Type B pancreatic cell (in vitro differentiated cells): Measurements from ENCODE around the gene INSYN1. TPM values are rescaled to one million over a fixed set of nuclear protein-coding genes. Genes with fewer than 3 reads are reported as not detected.

Source experiments
- DNase-seq: peaks from one replicate; pipeline ENCODE4 v3.0.0; 2021; ENCODE audit warnings: mixed read lengths; ENCODE audit not compliant: unreplicated experiment; ENCODE audit errors: extremely low spot score
- H3K27ac Mint-ChIP-seq: 2 replicates; pipeline ENCODE4 v1.8.0; 2021; ENCODE audit warnings: mild to moderate bottlenecking, mixed read lengths
- H3K27me3 Mint-ChIP-seq: 2 replicates; pipeline ENCODE4 v1.8.0; 2021; ENCODE audit warnings: mixed read lengths
- H3K36me3 Mint-ChIP-seq: 2 replicates; pipeline ENCODE4 v1.8.0; 2021; ENCODE audit warnings: mixed read lengths
- H3K4me1 Mint-ChIP-seq: one replicate; pipeline ENCODE4 v1.8.0; 2021; ENCODE audit warnings: mixed read lengths; ENCODE audit not compliant: unreplicated experiment
- H3K4me3 Mint-ChIP-seq: 2 replicates; pipeline ENCODE4 v1.8.0; 2021; ENCODE audit warnings: mild to moderate bottlenecking, mixed read lengths
- H3K9me3 Mint-ChIP-seq: 2 replicates; pipeline ENCODE4 v1.8.0; 2021; ENCODE audit warnings: mixed read lengths
- CTCF ChIP-seq: fragments of 200-600 bp; sonication (generic); conservative IDR thresholded peaks from 2 replicates; pipeline ENCODE4 v1.5.0; 2021; ENCODE audit warnings: antibody characterized with exemption, mild to moderate bottlenecking
- total RNA-seq: library from RNA; stranded (reverse); gene quantifications from 2 replicates; pipeline ENCODE4 v1.2.1, GENCODE V29; 2021; ENCODE audit warnings: low replicate concordance

INSYN1 gene
- total RNA-seq, 1 donor from 2014 or later = 5.8 TPM

GRCh38 chr15:73716417-73716816, 36.7 kb downstream of the INSYN1 start:
- Mint-ChIP-seq H3K9me3 (no peaks in the 10 kb centered on the region), H3K36me3 (peaks cover 12% of the 10 kb centered on the region), H3K27me3 (no peaks in the 10 kb centered on the region), H3K27ac (no peak overlapping the region), H3K4me1 (no peaks in the 10 kb centered on the region), H3K4me3 (no peak overlapping the region)
- no peak for DNase-seq
- TF ChIP-seq CTCF = no peak

DNA sequence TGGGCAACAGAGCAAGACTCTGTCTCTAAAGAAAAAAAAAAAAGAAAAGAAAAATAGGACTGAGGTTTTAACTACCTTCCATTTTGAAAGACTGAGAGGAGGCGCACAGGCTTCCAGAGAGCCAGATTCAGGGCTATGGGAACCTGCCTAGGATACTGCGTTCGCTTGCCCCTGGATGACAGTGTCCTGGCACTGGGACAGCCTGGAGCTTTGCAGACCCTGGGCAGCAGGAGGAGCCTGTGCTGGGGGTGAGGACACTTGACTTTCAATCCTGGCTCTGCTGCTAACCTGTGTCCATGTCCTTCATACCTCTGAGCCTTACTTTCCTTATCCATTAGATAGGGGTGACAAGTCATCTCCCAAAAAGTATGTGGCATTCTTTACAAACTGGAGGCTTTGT, 37.7 kb downstream of the INSYN1 start:
- Mint-ChIP-seq H3K9me3 (no peaks in the 10 kb centered on the region), H3K36me3 (peaks cover 12% of the 10 kb centered on the region), H3K27ac (no peak overlapping the region), H3K4me3 (no peak overlapping the region), H3K27me3 (no peaks in the 10 kb centered on the region), H3K4me1 (no peaks in the 10 kb centered on the region)
- TF ChIP-seq CTCF = no peak
- no peak for DNase-seq

DNA sequence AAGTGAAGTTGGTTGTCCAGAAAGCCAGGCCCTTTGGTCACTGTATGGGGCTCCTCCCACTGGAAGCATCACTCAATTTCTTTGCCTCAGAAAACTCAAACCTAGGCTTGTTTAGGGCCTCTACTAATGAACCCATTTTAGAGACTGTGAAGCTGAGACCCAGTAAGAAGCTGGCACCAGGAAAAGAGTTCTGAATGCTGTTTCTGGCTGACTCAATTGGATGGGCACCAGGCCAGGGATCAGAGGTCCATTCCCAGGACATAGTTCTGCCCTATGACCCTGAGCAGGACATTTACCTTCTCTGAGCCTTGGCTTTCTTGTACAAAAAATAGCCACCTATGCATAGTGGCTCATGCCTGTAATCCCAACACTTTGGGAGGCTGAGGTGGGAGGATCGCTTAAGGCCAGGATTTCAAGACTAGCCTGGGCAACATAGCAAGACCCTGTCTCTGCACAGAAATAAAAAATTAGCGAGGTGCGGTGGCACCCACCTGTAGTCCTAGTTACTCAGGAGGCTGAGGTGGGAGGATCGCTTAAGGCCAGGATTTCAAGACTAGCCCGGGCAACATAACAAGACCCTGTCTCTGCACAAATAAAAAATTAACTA, 38.4 kb downstream of the INSYN1 start:
- H3K27ac Mint-ChIP-seq = no peak overlapping the region
- no peaks in the 10 kb centered on the region for H3K9me3 Mint-ChIP-seq

DNA sequence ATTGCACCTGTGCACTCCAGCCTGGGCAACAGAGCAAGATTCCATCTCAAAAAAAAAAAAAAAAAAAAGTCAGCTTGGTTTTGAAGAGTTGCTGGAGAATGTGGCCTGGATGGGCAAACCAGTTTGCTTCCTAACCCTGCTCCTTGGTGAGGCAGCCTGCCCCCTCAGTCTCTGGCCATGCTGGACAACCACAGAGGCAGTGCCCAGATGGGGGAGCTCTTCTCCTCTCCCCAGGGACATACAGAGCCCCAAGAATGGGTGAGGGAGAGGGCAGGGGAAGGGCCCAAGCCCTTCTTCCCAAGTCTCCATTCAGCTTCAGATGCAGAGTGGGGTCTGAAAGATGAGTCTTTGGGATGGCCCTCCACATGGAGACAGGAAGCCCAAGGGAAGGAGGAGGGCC, 41.0 kb downstream of the INSYN1 start:
- H3K27me3 Mint-ChIP-seq = no peaks in the 10 kb centered on the region
- no peaks in the 10 kb centered on the region for H3K4me1 Mint-ChIP-seq
- no peak overlapping the region for H3K27ac Mint-ChIP-seq
- H3K36me3 Mint-ChIP-seq = peaks cover 21% of the 10 kb centered on the region
- H3K9me3 Mint-ChIP-seq = no peaks in the 10 kb centered on the region
- DNase-seq = no peak
- no peak overlapping the region for H3K4me3 Mint-ChIP-seq
- TF ChIP-seq CTCF = no peak

More for the DNA sequence above, 38.4 kb downstream of the INSYN1 start:
- no peaks in the 10 kb centered on the region for H3K27me3 Mint-ChIP-seq
- no peaks in the 10 kb centered on the region for H3K4me1 Mint-ChIP-seq
- TF ChIP-seq CTCF = no peak
- H3K4me3 Mint-ChIP-seq = no peak overlapping the region
- no peak for DNase-seq
- peaks cover 12% of the 10 kb centered on the region for H3K36me3 Mint-ChIP-seq

DNA sequence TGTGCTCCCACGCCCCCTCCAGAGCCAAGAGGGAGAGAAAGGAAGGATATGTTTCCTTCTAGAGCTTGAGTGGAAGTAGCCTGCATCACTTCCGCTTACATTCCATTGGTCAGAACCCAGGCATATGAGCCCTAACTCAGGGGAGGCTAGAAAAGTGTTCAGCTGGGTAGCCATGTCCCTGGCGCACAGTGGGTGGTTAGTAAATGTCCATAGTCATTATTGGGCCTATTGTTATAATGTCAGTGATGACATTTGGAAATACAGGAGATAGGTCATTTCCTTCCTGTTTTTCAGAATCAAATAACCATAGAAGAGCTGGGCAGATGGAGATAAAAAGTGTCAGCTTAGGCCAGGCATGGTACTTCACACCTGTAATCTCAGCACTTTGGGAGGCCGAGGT, 41.6 kb downstream of the INSYN1 start:
- H3K36me3 Mint-ChIP-seq = peaks cover 21% of the 10 kb centered on the region
- H3K4me3 Mint-ChIP-seq = no peak overlapping the region
- no peaks in the 10 kb centered on the region for H3K4me1 Mint-ChIP-seq
- no peaks in the 10 kb centered on the region for H3K27me3 Mint-ChIP-seq
- TF ChIP-seq CTCF = no peak
- H3K9me3 Mint-ChIP-seq = no peaks in the 10 kb centered on the region
- DNase-seq = no peak
- H3K27ac Mint-ChIP-seq = no peak overlapping the region

- no peak overlapping the region for H3K4me3 Mint-ChIP-seq
- H3K27ac Mint-ChIP-seq = no peak overlapping the region
- H3K27me3 Mint-ChIP-seq = no peaks in the 10 kb centered on the region
- H3K4me1 Mint-ChIP-seq = no peaks in the 10 kb centered on the region
- no peak for DNase-seq
- H3K9me3 Mint-ChIP-seq = no peaks in the 10 kb centered on the region
- TF ChIP-seq CTCF = no peak
- peaks cover 25% of the 10 kb centered on the region for H3K36me3 Mint-ChIP-seq
Measured at GRCh38 chr15:73710321-73710720, 42.8 kb downstream of the INSYN1 start.
